ENCODE results near the gene FAM110C. TPM values are rescaled to one million over a fixed set of nuclear protein-coding genes. Genes with fewer than 3 reads are reported as not detected.
"Not testable (repeated sequence)": the region's sequence is repeated elsewhere in the genome, so short reads cannot be mapped to it uniquely, and the experiment has no call there.

The FAM110C gene, protein sequence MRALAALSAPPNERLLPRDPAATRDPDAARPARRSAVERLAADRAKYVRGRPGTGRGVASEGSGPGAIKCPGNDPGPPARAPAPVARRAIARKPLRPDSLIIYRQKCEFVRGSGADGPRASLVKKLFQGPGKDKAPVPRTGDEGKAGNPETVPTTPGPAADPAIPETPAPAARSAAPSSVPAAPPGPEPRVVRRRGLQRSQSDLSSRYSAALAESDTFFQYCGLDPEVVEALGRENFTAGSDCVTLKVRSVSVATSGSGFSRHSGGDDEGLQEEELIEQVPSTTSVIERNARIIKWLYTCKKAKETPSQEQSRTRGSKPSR
- polyA plus RNA-seq (2013, experiment 1 of 2; ENCODE audit: insufficient read length), result not detected
- polyA plus RNA-seq (2013, experiment 2 of 2; ENCODE audit: insufficient read length), result not detected

DNA sequence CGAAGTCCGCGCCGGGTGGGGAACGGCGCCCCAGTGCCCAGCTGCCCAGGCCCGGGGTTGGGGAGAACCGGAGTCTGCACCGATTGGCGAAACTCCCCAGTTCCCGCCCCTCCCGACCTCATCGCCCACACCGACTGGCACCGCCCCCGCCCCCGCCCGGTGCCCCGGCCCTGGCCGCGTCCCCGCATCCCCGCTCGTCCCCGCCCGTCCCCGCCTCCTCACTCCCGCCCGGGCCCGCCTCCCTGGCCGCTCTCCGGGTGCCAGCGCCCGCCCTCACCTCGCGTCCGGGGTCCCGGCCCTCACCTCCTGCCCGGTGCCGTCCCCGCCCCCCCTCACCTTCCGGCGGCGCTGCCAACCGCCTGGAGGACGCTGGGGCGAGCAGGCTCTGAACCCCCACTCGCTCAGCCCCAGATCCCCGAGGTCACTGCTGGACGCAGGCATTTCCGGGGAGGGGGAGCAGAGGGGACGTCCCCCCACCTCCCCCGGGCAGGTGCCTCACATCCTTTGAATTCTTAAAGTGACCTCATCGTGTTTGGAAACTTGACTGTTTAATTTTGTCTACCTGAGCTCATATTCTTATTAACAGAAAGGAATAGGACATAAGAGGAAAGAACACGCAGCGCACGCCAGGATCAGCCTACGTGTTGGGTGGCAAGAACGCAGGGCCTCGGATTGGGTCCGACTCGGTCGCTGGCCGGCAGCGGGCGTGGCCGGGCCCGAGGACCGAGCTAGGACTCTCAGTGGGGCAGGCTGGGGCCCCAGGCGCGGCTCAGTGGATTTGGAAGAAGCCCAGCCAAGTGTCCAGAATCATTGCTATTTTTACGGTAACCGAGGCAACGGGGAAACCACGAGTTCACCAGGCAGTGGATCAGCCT is at the start of gene FAM110C:
FAM110C (minus strand) TSS at position 35 of the 875 bp plus-strand sequence. CDS start 120 bp downstream, outside the sequence.
- peak; percentile 19 for DNase-seq

DNA sequence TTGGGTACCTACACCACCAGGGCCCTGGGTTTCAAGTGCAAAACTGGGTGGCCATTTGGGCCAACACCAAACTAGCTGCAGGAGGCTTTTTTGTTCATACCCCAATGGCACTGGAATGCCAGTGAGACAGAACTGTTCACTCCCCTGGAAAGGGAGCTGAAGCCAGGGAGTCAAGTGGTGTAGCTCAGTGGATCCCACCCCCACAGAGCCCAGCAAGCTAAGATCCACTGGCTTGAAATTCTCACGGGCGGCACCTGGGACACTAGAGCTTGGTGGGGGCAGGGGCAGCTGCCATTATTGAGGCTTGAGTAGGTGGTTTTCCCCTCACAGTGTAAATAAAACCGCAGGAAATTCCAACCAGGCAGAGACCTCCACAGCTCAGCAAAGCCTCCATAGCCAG is 46.0 kb upstream of the FAM110C start:
- no peak for DNase-seq

DNA sequence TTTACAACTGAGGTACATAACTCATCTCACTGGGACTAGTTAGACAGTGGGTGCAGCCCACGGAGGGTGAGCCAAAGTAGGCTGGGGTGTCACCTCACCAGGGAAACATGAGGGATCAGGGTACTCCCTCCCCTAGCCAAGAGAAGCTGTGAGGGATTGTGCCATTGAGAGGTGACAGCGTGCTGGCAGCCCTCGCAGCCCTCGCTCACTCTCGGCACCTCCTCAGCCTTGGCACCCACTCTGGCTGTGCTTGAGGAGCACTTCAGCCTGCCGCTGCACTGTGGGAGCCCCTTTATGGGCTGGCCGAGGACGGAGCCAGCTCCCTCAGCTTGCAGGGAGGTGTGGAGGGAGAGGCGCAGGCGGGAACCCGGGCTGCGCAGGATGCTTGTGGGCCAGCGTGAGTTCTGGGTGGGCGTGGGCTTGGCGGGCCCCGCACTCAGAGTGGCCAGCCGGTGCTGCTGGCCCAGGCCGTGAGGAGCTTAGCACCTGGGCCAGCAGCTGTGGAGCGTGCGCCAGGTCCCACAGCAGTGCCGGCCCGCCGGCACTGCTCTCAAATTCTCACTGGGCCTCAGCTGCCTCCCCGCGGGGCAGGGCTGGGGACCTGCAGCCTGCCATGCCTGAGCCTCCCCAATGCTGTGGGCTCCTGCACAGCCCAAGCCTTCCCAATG is 44.5 kb upstream of the FAM110C start:
- no peak for DNase-seq

DNA sequence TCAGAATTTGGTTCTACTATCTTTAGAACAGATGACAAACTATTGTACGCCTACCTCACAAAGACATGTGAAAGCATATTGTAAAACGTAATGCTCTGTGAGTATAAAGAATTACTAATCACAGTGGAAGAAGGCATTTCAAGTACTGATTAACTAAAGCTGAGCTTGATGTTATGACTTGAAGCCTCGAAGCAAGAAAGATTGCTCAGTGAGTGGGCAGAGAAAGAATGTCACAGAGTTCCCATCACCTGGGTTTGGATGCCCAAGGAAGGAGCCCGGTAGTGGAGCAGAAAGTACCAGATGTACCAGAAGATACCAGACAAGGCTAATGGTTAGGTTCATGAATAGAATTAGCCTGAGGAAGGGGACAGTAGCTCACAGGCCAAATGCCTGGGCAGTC is 39.5 kb upstream of the FAM110C start:
- no peak for DNase-seq

DNA sequence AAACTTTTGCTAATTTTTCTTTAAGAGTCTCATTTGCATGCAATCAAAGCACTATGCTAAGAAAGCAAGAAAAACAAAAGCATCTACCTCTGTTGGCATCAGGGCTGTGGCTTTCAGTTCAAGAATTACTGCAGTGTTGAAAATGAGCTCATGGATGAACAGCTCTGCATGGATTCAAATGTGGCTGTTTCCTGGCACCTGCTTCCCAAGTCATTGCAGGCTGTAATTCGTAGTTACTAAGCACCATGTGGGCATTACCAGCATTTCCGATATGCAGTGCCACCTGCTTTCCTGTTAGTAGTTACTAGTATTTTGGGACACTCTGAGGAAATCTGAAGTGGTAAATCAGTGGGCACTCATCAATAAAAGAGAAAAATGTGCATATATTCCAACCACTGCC is 37.8 kb upstream of the FAM110C start:
- no peak for DNase-seq

DNA sequence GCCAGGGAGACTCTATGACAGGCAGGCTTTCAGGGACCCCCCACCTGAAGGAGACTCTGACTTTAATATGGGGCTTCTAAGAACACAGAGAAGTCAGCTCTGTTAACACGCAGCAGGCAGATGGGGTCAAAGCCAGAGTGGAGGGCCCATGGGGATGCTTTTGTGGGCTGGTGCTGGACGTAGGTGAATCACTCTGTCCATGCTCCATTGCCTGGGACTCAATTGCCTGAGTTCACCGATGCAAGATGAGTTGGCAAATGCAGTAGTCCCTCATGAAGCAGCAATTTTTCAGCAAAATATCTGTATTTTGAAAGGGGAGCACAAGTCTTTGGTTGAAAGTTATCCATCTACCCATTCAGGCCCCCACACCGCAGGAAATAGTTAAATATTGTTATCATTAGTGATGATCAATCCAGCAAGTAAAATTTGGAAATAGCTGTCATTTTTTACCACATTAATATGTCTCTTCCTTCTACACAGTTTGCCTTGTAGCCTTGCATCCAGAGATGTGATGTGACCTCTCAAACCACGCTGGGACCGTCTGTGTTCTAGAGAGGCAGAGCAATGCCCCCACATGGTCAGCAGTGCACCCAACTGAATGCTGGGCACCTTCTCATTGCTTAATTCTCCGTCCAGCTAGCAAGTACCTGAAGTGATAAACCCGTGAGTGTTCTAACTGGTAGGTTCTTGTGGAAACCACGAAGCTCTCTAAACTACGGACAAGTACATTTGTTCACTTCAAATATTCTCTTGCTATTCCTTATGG is 34.8 kb upstream of the FAM110C start:
- no peak for DNase-seq

DNA sequence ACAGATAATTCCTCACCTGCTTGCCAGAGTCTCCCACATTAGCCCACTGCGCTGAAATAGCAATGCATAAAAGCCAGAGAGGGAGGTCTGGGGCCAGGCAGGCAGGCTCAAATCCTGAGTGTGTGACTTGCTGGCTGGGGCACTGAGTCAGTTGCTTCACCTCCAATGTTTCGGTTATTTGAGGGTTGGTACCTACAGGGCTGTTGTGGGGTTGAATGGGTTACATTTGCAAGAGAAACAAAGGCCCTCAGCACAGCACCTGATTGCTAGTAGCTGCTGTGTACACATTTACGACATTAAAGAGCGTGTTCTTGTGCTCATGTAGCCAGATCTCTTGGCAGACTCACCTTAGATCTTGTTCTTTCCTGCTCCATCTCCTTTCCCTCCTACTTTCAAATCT is 34.1 kb upstream of the FAM110C start:
- DNase-seq, result no peak

DNA sequence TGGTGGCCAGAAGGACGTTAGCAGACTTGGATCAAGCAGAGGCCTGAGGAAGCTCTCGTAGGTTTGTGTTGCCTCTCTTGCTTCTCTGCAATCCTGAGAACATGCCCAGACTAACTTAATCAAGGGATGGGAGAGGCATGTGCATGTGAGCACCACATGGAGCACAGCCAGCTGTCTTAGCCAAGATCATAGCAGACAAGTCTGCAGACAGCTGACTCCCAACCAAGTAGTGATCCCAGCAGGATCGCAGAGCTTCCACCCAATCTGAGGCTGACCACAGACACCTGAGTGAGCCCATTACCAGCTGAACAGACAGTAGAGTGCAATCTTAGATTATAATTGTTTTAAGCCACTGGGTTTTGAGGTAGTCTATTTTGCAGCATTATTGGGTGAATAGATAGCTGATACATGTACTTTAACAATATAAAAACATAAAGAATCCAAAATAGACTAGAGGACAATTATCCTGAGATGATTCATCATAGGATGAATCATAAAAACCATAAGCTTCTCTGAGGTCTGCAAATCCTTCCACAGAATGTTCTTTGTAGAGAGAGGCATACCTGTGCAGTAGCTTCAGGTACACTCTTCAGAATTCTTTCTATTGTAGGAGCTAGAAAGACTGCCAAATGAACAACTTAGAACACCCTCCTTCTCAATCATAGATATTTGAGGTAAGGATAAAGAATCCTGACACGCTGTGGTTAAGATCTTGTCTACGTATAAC is 25.2 kb upstream of the FAM110C start:
- DNase-seq, result no peak

DNA sequence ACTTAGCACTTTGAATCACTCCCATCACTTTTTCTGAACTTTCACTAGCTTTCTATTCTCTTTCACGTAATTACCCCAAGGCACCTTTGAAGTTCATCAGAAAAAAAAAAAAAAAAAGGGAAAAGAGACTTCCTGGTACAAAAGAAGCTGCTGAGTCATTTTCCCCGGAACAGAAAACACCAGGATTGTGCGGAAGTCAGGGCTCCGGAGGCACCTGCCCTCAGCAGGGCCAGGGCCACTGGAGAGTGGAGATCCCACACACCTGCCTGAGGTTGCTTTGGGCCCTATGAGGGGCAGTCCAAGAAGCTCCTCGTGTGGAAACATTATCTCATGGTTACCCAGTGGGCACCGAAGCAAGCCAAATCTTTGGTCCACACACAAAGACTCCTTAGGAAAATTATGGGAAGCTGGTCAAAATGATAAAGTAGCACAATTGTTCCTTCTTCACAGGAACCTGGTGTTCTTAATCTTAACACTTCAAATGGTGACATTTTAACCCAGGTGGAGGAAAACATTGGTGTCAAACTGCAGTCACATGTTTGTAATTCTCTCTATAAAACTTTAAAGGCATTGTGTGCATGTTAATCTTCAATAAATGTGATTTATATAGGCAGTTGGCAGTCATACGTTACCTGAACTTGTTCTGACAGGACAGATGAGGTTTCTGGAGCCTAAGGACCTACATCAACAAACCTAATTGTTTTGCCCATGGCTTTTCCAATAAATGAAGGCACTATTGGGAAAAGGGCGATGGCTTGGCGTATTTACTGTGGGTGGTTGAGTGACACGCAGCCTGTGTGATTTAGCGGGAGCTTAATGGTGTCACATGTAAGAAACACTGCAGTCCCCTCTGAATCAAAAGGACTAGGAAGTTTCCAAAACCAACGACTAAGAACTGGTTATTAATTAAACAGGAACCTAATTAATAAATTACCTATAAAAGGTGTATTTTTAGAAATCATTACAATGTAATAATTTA is 23.4 kb upstream of the FAM110C start:
- DNase-seq, result no peak

DNA sequence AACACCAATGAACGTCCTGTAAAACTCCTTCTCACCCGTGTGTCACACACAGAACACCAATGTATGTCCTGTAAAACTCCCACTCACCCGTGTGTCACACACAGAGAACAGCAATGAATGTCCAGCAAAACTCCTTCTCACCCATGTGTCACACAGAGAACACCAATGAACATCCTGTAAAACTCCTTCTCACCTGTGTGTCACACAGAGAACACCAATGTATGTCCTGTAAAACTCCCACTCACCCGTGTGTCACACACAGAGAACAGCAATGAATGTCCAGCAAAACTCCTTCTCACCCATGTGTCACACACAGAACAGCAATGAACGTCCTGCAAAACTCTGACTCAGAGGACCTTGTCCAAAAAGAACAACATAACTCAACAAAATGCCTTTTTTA is 22.3 kb upstream of the FAM110C start:
- not testable (repeated sequence) for DNase-seq

DNA sequence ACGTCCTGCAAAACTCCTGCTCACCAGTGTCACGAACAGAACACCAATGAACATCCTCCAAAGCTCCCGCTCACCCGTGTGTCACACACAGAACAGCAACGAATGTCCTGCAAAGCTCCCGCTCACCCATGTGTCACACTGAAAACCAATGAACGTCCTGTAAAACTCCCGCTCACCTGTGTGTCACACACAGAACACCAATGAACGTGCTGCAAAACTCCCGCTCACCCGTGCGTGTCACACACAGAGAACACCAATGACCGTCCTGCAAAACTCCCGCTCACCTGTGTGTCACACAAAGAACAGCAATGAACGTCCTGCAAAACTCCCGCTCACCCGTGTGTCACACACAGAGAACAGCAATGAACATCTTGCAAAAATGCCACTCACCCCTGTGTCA is 20.5 kb upstream of the FAM110C start:
- no peak for DNase-seq

DNA sequence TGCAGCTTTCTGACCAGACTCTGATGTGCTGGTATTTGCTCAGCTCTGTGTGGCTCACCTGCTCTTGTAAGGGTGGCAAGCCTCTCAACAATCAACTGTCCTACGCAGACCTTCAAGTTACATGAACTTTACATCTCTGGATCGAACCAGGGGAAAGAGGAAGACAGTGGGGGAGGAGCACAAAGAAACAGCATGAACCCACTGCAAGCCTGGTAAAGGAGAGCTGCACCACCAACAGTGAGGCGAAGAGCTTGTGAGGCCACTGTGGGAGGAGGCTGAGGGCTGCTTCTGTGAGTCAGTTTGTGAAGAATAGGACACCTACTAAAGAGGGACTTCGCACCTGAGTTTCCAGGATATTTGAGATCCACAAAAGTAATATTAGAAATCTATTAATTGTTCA is 18.8 kb upstream of the FAM110C start:
- DNase-seq, result no peak

DNA sequence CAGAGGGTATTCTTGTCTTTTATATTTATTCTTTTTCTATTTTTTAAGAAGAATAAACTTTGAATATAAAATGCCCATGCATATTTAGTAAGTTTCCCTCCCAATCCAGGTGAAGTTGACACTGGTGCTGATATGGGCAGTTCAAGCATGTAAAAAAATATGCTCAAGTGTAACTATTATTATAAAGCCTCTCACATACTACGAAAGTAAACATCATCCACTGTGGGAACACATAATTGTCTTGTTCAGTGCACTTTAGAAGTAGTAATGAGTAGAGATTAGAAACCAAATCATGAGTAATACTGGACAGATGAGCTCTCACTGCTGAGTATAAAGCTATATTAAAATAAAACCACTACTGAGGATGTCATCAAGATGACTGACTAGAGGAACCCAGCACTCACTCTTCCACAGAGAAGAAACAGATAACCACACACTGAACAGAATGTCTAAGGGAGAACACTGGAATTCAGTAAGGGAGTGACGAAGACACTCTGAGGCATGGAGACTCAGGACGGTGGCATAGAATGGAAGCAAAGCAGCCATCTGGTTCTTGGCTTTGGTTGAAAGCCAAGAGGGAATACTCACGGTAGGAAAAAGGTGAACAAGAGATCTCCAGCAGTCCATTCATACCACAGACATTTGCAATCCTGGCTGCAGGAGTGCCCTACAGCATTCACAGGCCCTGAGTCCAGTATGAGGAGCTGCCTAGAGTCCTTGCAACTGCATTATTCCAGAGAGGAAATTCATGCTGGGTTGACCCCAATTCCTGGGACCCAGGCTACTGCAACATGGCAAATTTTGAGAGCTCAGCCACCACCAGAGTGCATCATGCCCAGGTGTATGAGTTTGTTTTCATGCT is 9.5 kb upstream of the FAM110C start:
- no peak for DNase-seq

DNA sequence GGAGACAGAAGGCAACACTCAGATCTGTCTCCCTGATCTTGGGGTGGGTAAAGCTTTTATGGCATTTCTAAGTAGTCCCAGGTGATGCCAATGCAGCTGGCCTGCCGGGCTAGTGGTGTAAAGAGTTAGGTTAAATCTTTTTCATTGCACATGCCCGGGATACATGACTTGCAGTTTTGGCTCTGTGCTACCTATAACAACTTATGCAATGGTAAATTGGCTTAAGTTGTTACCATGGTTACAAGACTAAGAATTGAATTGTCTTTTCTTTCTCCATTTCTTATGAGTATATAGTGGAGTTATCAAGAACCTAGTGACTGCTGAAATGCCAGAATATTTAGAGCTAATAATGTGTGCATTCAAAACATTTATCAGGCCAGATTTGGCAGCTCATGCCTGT is 5.3 kb upstream of the FAM110C start:
- DNase-seq, result no peak

DNA sequence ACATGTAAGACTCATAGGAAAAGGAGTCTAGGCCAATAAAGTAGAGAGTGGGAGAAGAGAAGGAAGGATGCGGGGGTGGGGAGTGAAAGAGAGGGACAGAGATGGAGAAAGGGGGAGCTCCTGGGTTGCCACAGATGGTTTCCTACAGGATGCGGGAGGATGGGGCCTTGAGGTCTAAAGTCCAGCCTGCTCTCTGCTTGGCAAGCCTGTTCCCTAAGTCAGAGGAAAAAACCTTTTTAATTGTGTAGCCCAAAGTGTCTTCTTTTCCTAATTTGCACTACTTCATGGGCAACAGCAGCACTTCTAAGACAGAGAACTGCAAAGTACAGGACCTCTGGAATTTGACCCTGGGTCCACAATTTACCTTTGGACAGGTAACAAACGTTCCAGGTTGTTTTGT is 1.4 kb upstream of the FAM110C start:
- DNase-seq, result no peak

DNA sequence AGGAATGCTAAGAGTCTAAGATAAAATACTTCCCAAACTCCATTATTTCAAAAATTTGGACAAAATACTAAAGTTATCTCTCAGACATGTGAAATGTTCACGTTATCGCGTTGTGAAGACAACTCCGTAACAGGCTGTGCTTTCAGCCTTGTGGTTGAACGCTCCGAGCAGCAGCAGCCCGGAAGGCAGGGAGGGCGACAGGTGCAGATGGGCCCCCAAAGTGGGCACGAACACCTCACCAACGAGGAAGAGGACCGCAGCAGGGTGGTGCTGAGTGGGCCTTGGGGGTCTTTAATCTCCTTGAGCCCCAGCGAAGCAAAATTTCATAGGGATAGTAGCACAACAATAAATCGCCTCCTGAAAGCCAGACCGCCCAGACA is 1.0 kb upstream of the FAM110C start:
- no peak for DNase-seq

DNA sequence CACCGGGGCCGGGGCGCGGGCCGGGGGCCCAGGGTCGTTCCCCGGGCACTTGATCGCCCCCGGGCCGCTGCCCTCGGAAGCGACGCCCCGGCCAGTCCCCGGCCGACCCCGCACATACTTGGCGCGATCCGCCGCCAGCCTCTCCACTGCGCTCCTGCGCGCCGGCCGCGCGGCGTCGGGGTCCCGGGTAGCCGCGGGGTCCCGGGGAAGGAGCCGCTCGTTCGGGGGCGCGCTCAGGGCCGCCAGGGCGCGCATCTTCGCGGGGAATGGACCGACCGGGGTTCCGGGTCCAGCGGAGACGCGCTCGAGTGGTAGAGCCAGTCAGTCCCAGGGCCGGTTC is 204 bp downstream of the FAM110C start:
- no peak for DNase-seq

DNA sequence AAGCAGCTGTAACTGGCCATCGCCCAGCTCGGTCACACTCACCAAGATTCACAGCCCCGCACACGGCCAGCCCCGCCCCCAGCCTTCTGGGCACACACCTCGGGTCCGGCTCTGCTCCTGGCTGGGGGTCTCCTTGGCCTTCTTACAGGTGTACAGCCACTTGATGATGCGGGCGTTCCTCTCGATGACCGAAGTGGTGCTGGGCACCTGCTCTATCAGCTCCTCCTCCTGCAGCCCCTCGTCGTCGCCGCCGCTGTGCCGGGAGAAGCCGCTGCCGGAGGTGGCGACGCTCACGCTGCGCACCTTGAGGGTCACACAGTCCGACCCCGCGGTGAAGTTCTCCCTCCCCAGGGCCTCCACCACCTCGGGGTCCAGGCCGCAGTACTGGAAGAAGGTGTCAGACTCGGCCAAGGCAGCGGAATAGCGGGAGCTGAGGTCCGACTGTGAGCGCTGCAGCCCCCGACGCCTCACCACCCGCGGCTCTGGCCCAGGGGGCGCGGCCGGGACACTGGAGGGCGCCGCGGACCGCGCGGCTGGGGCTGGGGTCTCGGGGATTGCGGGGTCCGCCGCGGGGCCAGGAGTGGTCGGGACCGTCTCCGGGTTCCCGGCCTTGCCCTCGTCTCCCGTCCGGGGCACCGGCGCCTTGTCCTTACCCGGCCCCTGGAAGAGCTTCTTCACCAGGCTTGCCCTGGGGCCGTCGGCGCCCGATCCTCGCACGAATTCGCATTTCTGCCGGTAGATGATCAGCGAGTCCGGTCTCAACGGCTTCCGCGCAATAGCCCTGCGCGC is 769 bp downstream of the FAM110C start:
- DNase-seq, result no peak
